Measurements from ENCODE around the gene ROMO1.
"Not testable (repeated sequence)": the region's sequence is repeated elsewhere in the genome, so short reads cannot be mapped to it uniquely, and the experiment has no call there.

Gene ROMO1

DNA sequence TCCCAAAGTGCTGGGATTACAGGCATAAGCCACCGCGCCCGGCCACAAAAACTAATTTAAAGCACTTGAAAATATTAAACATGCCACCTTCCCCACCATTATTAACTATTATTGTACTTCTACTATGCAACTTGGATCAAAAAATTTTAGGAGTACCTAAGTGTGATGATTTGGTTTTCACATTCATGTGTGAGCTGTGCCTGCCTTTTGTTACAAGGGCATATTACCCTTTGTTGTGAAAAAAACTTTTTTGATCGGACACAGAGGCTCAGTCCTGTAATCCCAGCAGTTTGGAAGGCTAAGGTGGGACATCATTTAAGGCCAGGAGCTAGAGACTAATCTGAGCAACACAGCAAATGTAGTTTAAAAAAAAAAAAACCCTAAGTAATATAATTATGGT, 17.1 kb downstream of the ROMO1 start:
- POLR2A ChIA-PET: interaction anchor here (0.6 to 1.3 kb wide), 2 partner anchors 20 to 26 kb away, joined by 3 to 5 read pairs; partner anchors contain the start of gene RBM39
- CTCF ChIA-PET: no interaction called here
- Histone ChIP-seq H3K4me3 (ENCODE audit: low read depth, low read length) (no peak overlapping the region), H3K36me3 (ENCODE audit: control insufficient read depth in 2 of 2, insufficient read depth in 1 of 2, low read length in 2 of 2) (peaks cover 92 to 97% of the 10 kb centered on the region in 2 experiments), H3K27ac (ENCODE audit: extremely low read depth, low read depth, low read length) (no peak overlapping the region), H3K4me1 (ENCODE audit: control insufficient read depth, insufficient read depth, low read length) (peaks cover 4% of the 10 kb centered on the region), H3K9me3 (ENCODE audit: control insufficient read depth, insufficient read depth, low read depth, low read length) (no peaks in the 10 kb centered on the region)
- no peak for TF ChIP-seq ZBTB17 (tag by site-specific recombination; IDR thresholded peaks at IDR 0.05)
- no peak for TF ChIP-seq ZSCAN4 (tag by site-specific recombination; IDR thresholded peaks at IDR 0.05)
- TF ChIP-seq ZNF26 (tag by site-specific recombination; IDR thresholded peaks at IDR 0.05): no peak
- no peak for TF ChIP-seq ZNF311 (tag by site-specific recombination; IDR thresholded peaks at IDR 0.05; ENCODE audit: borderline replicate concordance)
- TF ChIP-seq OSR2 (tag by site-specific recombination; IDR thresholded peaks at IDR 0.05): no peak
- TF ChIP-seq ZNF521 (tag by site-specific recombination; IDR thresholded peaks at IDR 0.05): no peak
- TF ChIP-seq ZNF777 (tag by site-specific recombination; IDR thresholded peaks at IDR 0.05; ENCODE audit: borderline replicate concordance): no peak
- TF ChIP-seq, protein P1, sequence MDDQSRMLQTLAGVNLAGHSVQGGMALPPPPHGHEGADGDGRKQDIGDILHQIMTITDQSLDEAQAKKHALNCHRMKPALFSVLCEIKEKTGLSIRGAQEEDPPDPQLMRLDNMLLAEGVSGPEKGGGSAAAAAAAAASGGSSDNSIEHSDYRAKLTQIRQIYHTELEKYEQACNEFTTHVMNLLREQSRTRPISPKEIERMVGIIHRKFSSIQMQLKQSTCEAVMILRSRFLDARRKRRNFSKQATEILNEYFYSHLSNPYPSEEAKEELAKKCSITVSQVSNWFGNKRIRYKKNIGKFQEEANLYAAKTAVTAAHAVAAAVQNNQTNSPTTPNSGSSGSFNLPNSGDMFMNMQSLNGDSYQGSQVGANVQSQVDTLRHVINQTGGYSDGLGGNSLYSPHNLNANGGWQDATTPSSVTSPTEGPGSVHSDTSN (CRISPR knock-in tag; IDR thresholded peaks at IDR 0.05): no peak
- no peak for TF ChIP-seq ZNF138 (tag by site-specific recombination; IDR thresholded peaks at IDR 0.05; ENCODE audit: borderline replicate concordance)
- no peak for TF ChIP-seq ZNF561 (tag by site-specific recombination; IDR thresholded peaks at IDR 0.05; ENCODE audit: borderline replicate concordance)
- TF ChIP-seq, protein P2, sequence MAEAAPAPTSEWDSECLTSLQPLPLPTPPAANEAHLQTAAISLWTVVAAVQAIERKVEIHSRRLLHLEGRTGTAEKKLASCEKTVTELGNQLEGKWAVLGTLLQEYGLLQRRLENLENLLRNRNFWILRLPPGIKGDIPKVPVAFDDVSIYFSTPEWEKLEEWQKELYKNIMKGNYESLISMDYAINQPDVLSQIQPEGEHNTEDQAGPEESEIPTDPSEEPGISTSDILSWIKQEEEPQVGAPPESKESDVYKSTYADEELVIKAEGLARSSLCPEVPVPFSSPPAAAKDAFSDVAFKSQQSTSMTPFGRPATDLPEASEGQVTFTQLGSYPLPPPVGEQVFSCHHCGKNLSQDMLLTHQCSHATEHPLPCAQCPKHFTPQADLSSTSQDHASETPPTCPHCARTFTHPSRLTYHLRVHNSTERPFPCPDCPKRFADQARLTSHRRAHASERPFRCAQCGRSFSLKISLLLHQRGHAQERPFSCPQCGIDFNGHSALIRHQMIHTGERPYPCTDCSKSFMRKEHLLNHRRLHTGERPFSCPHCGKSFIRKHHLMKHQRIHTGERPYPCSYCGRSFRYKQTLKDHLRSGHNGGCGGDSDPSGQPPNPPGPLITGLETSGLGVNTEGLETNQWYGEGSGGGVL (tag by site-specific recombination; IDR thresholded peaks at IDR 0.05): no peak

- H3K4me1 ChIP-seq (ENCODE audit: control insufficient read depth, insufficient read depth, low read length); H3K9me3 ChIP-seq (ENCODE audit: control insufficient read depth, insufficient read depth, low read depth, low read length); H3K27ac ChIP-seq (ENCODE audit: extremely low read depth, low read depth, low read length); H3K4me3 ChIP-seq (ENCODE audit: low read depth, low read length): not testable (repeated sequence)
- POLR2A ChIA-PET: interaction anchor here (0.8 to 1.8 kb wide), 7 partner anchors 10 to 24 kb away, joined by 3 to 7 read pairs (median 4); partner anchors contain the start of gene RBM39
- CTCF ChIA-PET: interaction anchor here (1.1 to 1.8 kb wide), 2 partner anchors 8 to 166 kb away, joined by 4 to 5 read pairs; no protein-coding TSS in a partner anchor
- peaks cover 89 to 100% of the 10 kb centered on the region in 2 experiments for H3K36me3 ChIP-seq (ENCODE audit: control insufficient read depth in 2 of 2, insufficient read depth in 1 of 2, low read length in 2 of 2)
- TF ChIP-seq ZNF449 (tag by site-specific recombination; IDR thresholded peaks at IDR 0.05): peak; percentile 70; the same call in 1 of the 2 replicates
- 0 out of 2 replicates have a peak, but pooled peaks have one; percentile 16 for TF ChIP-seq SCRT2 (tag by site-specific recombination; IDR thresholded peaks at IDR 0.05)
- TF ChIP-seq, protein P3, sequence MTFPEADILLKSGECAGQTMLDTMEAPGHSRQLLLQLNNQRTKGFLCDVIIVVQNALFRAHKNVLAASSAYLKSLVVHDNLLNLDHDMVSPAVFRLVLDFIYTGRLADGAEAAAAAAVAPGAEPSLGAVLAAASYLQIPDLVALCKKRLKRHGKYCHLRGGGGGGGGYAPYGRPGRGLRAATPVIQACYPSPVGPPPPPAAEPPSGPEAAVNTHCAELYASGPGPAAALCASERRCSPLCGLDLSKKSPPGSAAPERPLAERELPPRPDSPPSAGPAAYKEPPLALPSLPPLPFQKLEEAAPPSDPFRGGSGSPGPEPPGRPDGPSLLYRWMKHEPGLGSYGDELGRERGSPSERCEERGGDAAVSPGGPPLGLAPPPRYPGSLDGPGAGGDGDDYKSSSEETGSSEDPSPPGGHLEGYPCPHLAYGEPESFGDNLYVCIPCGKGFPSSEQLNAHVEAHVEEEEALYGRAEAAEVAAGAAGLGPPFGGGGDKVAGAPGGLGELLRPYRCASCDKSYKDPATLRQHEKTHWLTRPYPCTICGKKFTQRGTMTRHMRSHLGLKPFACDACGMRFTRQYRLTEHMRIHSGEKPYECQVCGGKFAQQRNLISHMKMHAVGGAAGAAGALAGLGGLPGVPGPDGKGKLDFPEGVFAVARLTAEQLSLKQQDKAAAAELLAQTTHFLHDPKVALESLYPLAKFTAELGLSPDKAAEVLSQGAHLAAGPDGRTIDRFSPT (tag by site-specific recombination; IDR thresholded peaks at IDR 0.05): 0 out of 2 replicates have a peak, but pooled peaks have one; percentile 14
These were observed 19.1 kb downstream of the ROMO1 start for GRCh38 chr20:35718321-35718720.
